ACC112 (cell line): ENCODE results near the gene PILRB.
"Not testable (repeated sequence)": the region's sequence is repeated elsewhere in the genome, so short reads cannot be mapped to it uniquely, and the experiment has no call there.

Source experiments
- H2AFZ ChIP-seq: fragments of 200-600 bp; sonication (generic); one replicate; pipeline ENCODE4 v1.6.0; 2017; ENCODE audit warnings: antibody characterized with exemption, low read length; ENCODE audit not compliant: unreplicated experiment
- H3K27ac ChIP-seq: fragments of 200-600 bp; sonication (generic); 2 replicates; pipeline ENCODE4 v1.5.1; 2014; ENCODE audit warnings: low read depth, mild to moderate bottlenecking, antibody characterized with exemption, low read length, moderate library complexity
- H3K27me3 ChIP-seq: fragments of 200-600 bp; sonication (generic); 2 replicates; pipeline ENCODE4 v1.6.1; 2014; ENCODE audit warnings: mild to moderate bottlenecking, antibody characterized with exemption, low read length, moderate library complexity, mixed read lengths; ENCODE audit not compliant: insufficient read depth
- H3K36me3 ChIP-seq: fragments of 200-600 bp; sonication (generic); 2 replicates; pipeline ENCODE4 v1.6.1; 2016; ENCODE audit warnings: mild to moderate bottlenecking, antibody characterized with exemption, low read length, moderate library complexity, mixed read lengths; ENCODE audit not compliant: insufficient read depth
- H3K4me1 ChIP-seq: fragments of 200-600 bp; sonication (generic); one replicate; pipeline ENCODE4 v1.6.1; 2016; ENCODE audit warnings: low read length, mixed read lengths; ENCODE audit not compliant: insufficient read depth, unreplicated experiment, control insufficient read depth
- H3K4me3 ChIP-seq: fragments of 200-600 bp; sonication (generic); 2 replicates; pipeline ENCODE4 v1.5.1; 2014; ENCODE audit warnings: mild to moderate bottlenecking, low read depth, low read length
- H3K79me2 ChIP-seq: fragments of 200-600 bp; sonication (generic); one replicate; pipeline ENCODE4 v1.6.0; 2016; ENCODE audit warnings: low read length; ENCODE audit not compliant: control insufficient read depth, unreplicated experiment, insufficient read depth

The PILRB gene

GRCh38 chr7:100376066-100376465 lies 18.1 kb downstream of the PILRB start:
- Histone ChIP-seq H3K4me3 (no peak overlapping the region), H3K79me2 (no peaks in the 10 kb centered on the region), H3K36me3 (no peaks in the 10 kb centered on the region), H3K27me3 (no peaks in the 10 kb centered on the region), H3K27ac (no peak overlapping the region), H2AFZ (no peak overlapping the region), H3K4me1 (peaks cover 17% of the 10 kb centered on the region)

- no peak overlapping the region for H2AFZ ChIP-seq
- H3K27ac ChIP-seq = no peak overlapping the region
- H3K4me1 ChIP-seq = peaks cover 4% of the 10 kb centered on the region
- H3K27me3 ChIP-seq = no peaks in the 10 kb centered on the region
- no peak overlapping the region for H3K4me3 ChIP-seq
- no peaks in the 10 kb centered on the region for H3K79me2 ChIP-seq
- H3K36me3 ChIP-seq = no peaks in the 10 kb centered on the region
These were observed 20.3 kb downstream of the PILRB start for GRCh38 chr7:100378114-100378755.

GRCh38 chr7:100380196-100380595 lies 22.3 kb downstream of the PILRB start:
- H3K79me2 ChIP-seq = no peaks in the 10 kb centered on the region
- H2AFZ ChIP-seq = no peak overlapping the region
- no peak overlapping the region for H3K27ac ChIP-seq
- no peaks in the 10 kb centered on the region for H3K27me3 ChIP-seq
- H3K4me1 ChIP-seq = no peaks in the 10 kb centered on the region
- H3K4me3 ChIP-seq = no peak overlapping the region
- H3K36me3 ChIP-seq = no peaks in the 10 kb centered on the region

GRCh38 chr7:100381531-100382233 lies 23.8 kb downstream of the PILRB start:
- H3K36me3 ChIP-seq, H2AFZ ChIP-seq, H3K79me2 ChIP-seq, H3K4me3 ChIP-seq, H3K27ac ChIP-seq, H3K4me1 ChIP-seq, H3K27me3 ChIP-seq: not testable (repeated sequence)

DNA sequence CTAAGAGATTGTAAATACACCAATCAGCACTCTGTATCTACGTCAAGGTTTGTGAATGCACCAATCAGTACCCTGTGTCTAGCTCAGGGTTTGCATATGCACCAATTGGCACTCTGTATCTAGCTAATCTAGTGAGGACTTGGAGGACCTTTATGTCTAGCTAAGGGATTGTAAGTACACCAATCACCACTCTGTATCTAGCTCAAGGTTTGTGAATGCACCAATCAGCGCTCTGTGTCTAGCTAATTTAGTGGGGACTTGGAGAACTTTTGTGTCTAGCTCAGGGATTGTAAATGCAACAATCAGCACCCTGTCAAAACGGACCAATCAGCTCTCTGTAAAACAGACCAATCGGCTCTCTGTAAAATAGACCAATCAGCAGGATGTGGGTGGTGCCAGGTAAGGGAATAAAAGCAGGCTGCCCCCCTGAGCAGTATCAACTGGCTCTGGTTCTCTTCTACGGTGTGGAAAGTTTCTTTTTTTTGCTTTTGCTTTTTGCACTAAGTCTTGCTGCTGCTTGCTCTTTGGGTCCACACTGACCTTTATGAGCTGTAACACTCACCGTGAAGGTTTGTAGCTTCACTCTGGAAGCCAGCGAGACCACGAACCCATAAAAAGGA lies 24.4 kb downstream of the PILRB start:
- H3K27ac ChIP-seq, H3K27me3 ChIP-seq, H2AFZ ChIP-seq, H3K79me2 ChIP-seq, H3K4me3 ChIP-seq, H3K4me1 ChIP-seq, H3K36me3 ChIP-seq: not testable (repeated sequence)

DNA sequence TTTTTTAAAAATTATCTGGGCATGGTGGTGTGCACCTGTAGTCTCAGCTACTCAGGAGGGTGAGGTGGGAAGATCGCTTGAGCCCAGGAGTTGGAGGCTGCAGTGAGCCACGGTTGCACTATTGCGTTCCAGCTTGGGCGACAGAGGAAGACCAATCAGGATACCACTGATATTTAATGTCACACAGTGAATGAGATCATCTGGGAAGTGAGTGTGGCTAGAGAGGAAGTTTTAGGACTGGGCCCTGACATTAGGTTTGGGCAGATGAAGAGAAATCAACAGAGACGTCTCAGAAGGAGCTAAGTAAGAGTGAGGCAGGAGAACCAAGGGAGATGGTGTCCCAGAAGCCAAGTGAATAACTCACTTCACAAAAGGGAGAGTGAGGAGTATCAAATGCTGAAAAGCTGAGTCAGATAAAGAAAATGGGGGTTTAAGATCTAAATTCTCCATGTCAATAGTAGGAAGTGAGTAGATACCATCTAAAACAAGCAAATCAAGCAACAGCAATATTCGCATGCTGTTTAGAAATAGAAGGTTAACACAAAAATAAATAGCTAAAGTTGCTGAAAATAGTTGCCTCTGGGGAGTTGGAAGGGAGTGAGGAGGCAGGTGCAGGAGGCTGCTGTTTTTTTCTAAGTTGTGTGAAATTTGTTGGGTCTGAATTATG lies 26.8 kb downstream of the PILRB start:
- Histone ChIP-seq H3K4me1 (no peaks in the 10 kb centered on the region), H3K79me2 (no peaks in the 10 kb centered on the region), H3K36me3 (no peaks in the 10 kb centered on the region), H2AFZ (no peak overlapping the region), H3K27me3 (no peaks in the 10 kb centered on the region), H3K4me3 (no peak overlapping the region), H3K27ac (no peak overlapping the region)

DNA sequence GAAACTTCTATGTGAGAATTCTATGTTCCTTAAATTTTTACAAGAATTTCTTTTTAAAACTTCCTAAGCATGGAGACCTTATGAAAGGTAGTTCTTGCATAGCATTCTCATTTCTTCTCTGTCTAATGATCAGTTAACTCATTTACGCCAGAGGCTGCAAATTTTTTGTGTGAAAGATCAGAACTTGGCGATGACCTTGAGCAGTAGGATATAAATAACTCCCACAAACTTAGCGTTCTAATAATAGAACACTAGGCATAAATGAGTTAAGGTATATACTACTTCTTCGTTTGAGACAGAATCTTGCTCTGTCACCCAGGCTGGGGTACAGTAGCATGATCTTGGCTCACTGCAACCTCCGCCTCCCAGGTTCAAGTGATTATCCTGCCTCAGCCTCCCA lies 29.0 kb downstream of the PILRB start:
- no peaks in the 10 kb centered on the region for H3K36me3 ChIP-seq
- H3K27me3 ChIP-seq = no peaks in the 10 kb centered on the region
- peaks cover 2% of the 10 kb centered on the region for H3K4me1 ChIP-seq
- H2AFZ ChIP-seq = no peak overlapping the region
- no peak overlapping the region for H3K27ac ChIP-seq
- H3K4me3 ChIP-seq = no peak overlapping the region
- no peaks in the 10 kb centered on the region for H3K79me2 ChIP-seq

- Histone ChIP-seq H3K27me3 (no peaks in the 10 kb centered on the region), H3K4me1 (peaks cover 9% of the 10 kb centered on the region), H3K79me2 (no peaks in the 10 kb centered on the region), H2AFZ (no peak overlapping the region), H3K27ac (no peak overlapping the region), H3K4me3 (no peak overlapping the region), H3K36me3 (no peaks in the 10 kb centered on the region)
These were observed 29.8 kb downstream of the PILRB start for GRCh38 chr7:100387695-100388094.

- H3K27me3 ChIP-seq = no peaks in the 10 kb centered on the region
- no peak overlapping the region for H3K4me3 ChIP-seq
- no peak overlapping the region for H3K27ac ChIP-seq
- H2AFZ ChIP-seq = no peak overlapping the region
- H3K4me1 ChIP-seq = peaks cover 10% of the 10 kb centered on the region
- no peaks in the 10 kb centered on the region for H3K36me3 ChIP-seq
- no peaks in the 10 kb centered on the region for H3K79me2 ChIP-seq
These were observed 31.6 kb downstream of the PILRB start for GRCh38 chr7:100389437-100390088.

DNA sequence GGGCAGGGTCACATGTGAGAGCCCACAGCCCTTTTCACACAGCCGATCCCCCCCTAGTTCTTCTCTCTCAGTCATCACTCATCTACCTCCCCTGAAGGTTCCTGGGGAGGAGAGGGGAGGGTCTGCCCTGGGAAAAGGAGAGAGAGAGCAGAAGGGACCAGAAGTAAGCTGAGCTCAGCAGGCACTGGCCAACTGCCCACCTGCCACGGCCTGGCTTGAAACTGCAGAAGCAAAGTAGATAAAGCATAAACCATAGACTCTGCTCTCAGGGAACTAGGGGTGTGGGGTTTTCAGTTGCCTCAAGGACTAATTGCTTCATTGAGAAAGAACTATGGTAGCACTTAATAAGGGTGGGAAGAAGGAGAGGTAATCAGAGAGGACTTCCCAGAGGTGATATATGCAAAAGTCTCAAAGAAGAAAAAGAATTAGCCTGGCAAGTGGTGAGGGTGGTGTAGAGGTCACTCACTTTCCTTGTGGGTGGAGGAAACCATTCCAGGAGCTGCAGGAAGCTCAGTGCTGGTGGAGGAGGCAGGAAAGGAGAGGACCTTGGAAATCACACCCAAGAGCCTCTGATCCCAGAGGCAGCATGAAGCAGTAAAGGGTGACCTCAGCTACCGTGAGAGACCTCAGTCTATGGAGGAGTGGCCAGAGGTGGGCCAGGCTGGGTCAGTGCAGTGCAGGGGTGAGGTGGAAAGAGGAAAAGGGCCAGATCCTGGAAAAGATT lies 32.5 kb downstream of the PILRB start:
- no peaks in the 10 kb centered on the region for H3K27me3 ChIP-seq
- no peak overlapping the region for H3K4me3 ChIP-seq
- no peaks in the 10 kb centered on the region for H3K79me2 ChIP-seq
- H3K36me3 ChIP-seq = no peaks in the 10 kb centered on the region
- H3K4me1 ChIP-seq = peaks cover 10% of the 10 kb centered on the region
- H3K27ac ChIP-seq = no peak overlapping the region
- no peak overlapping the region for H2AFZ ChIP-seq
